Peyer's patch (tissue), 4 donors: ENCODE results near the gene IQGAP3. TPM values are rescaled to one million over a fixed set of nuclear protein-coding genes. Genes with fewer than 3 reads are reported as not detected.

Experiments
- DNase-seq, 3 donors: peaks; one replicate each; pipeline ENCODE4 v3.0.0-alpha.2; 2017 to 2019
- H3K27ac ChIP-seq, 4 donors: fragments of 200-600 bp; sonication (generic); one replicate each; pipeline ENCODE4 v1.5.1; 2016 to 2019
- H3K27me3 ChIP-seq, 2 donors: fragments of 200-600 bp; sonication (generic); one replicate each; pipeline ENCODE4 v1.5.1; 2019
- H3K36me3 ChIP-seq, 3 donors: fragments of 200-600 bp; sonication (generic); one replicate each; pipeline ENCODE4 v1.5.1; 2016 to 2019
- H3K4me1 ChIP-seq, 4 donors: fragments of 200-600 bp; sonication (generic); one replicate each; pipeline ENCODE4 v1.5.1; 2016 to 2019
- H3K4me3 ChIP-seq, 4 donors: fragments of 200-600 bp; sonication (generic); 1 replicate in 3 of 4; 2 replicates in 1 of 4; pipeline ENCODE4 v1.5.1; 2016 to 2019; ENCODE audit warnings: mild to moderate bottlenecking in 1 of 4
- H3K9me3 ChIP-seq, 4 donors: fragments of 200-600 bp; sonication (generic); one replicate each; pipeline ENCODE4 v1.5.1; 2016 to 2019; ENCODE audit warnings: mild to moderate bottlenecking in 1 of 4
- POLR2A ChIP-seq, 2 donors: fragments of 450-650 bp; IDR thresholded peaks; one replicate each; pipeline ENCODE4 v1.5.1; 2017; ENCODE audit warnings: antibody characterized with exemption in 2 of 2, mild to moderate bottlenecking in 2 of 2, moderate library complexity in 2 of 2
- total RNA-seq, 4 donors: library from RNA; depleted of rRNA; stranded (reverse); fragments of >200 nt; gene quantifications; one replicate each; pipeline ENCODE4 v1.1.0, GENCODE V29; 2016
- TF ChIP-seq, protein P1 (sequence below), 6 experiments: fragments of 450-650 bp in 4 of 6; fragments of 200-600 bp in 2 of 6; sonication (generic) in 1 of 6; IDR thresholded peaks; one replicate each; pipeline ENCODE4 v1.5.1; 2017 to 2019; ENCODE audit warnings: antibody characterized with exemption in 6 of 6, mild to moderate bottlenecking in 3 of 6, moderate library complexity in 1 of 6

Gene IQGAP3
- total RNA-seq, 4 donors from 2014 or later: 5.4 to 45.4 (median 8.2) TPM

DNA sequence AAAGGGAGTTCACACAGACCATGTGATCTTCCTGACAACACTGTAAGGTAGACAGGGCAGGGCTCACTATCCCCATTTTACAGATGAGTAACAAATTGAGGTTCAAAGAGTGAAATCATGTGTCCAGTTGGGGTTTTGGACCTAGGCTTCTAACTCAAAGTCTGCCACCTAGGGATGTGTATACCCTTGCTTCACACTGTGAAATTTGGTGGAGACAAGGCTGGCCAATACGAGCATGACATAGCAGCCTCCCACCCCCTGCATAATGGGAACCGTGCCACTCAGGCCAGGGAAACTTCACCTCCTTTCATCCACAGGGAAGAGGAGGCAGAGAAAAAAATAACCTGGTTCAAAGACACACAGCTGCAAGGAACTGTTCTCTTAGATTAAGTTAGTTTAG is 6.8 kb downstream of the IQGAP3 start:
- Histone ChIP-seq H3K36me3 (no peaks in the 10 kb centered on the region), H3K4me1 (peaks cover 0 to under 1% (median 0%) of the 10 kb centered on the region in 4 donors), H3K9me3 (no peaks in the 10 kb centered on the region), H3K27ac (no peak overlapping the region), H3K27me3 (no peaks in the 10 kb centered on the region), H3K4me3 (no peak overlapping the region)
- no peak for TF ChIP-seq POLR2A (IDR thresholded peaks at IDR 0.05)
- TF ChIP-seq, protein P1, sequence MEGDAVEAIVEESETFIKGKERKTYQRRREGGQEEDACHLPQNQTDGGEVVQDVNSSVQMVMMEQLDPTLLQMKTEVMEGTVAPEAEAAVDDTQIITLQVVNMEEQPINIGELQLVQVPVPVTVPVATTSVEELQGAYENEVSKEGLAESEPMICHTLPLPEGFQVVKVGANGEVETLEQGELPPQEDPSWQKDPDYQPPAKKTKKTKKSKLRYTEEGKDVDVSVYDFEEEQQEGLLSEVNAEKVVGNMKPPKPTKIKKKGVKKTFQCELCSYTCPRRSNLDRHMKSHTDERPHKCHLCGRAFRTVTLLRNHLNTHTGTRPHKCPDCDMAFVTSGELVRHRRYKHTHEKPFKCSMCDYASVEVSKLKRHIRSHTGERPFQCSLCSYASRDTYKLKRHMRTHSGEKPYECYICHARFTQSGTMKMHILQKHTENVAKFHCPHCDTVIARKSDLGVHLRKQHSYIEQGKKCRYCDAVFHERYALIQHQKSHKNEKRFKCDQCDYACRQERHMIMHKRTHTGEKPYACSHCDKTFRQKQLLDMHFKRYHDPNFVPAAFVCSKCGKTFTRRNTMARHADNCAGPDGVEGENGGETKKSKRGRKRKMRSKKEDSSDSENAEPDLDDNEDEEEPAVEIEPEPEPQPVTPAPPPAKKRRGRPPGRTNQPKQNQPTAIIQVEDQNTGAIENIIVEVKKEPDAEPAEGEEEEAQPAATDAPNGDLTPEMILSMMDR (IDR thresholded peaks at IDR 0.05): no peak
- no peak for DNase-seq

DNA sequence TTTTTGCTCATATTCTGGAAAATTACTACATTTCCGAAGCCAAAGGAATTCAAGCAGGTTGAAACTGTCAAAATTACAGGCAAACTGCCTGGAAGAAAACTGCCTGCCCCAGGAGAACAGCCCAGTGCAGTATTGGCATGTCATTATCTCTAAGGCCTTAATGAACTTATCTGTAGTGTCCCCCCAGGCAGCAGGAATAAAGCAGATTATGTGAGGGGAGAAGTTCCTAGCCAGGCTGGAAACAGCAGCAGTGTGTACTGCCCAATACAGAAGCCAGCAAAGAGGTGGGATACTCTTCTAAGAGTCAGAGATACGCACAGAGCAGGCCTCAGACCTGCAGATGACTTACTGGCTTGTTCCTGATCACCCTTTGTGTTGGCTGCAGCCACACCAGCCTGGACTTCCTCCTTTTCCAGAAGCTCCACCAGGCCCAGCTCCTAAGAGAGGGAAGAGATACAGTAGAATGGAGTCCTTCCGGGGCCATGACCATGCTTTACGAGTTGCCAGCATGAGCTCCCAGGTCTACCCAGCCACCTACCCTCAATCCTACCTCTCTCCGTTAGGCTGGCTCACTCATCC is 11.7 kb downstream of the IQGAP3 start:
- Histone ChIP-seq H3K4me3 (no peak overlapping the region), H3K27ac (no peak overlapping the region), H3K36me3 (no peaks in the 10 kb centered on the region), H3K4me1 (no peaks in the 10 kb centered on the region), H3K27me3 (no peaks in the 10 kb centered on the region), H3K9me3 (no peaks in the 10 kb centered on the region)
- TF ChIP-seq POLR2A (IDR thresholded peaks at IDR 0.05): no peak
- TF ChIP-seq, protein P1 (IDR thresholded peaks at IDR 0.05): no peak
- DNase-seq: no peak

DNA sequence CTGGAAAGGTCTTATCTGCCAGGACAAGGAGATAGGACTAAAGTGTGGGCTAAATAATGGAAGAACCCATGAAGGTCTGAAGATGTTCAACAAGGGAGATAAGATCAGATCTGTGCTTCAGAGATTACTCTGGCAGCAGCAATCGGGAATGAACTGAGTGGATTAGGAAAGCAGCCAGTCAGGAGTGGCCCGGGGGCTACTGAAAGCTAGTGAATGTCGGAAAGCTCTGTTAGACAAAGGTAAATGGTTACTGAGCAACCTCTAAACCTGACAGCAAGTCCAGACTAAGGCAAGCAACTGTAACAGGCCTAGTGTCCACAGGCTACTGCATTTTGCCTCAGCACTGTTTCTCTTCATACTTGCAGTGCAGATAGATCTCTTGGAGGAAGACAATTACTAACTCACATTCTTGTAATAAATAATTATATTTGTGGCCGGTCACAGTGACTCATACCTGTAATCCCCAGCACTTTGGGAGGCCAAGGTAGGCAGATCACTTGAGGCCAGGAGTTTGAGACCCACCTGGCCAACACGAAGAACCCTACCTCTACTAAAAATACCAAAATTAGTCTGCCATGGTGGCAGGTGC is 12.5 kb downstream of the IQGAP3 start:
- no peak for DNase-seq
- TF ChIP-seq POLR2A (IDR thresholded peaks at IDR 0.05): no peak
- TF ChIP-seq, protein P1 (IDR thresholded peaks at IDR 0.05): no peak
- Histone ChIP-seq H3K27me3 (no peaks in the 10 kb centered on the region), H3K4me3 (no peak overlapping the region), H3K36me3 (no peaks in the 10 kb centered on the region), H3K9me3 (no peaks in the 10 kb centered on the region), H3K27ac (no peak overlapping the region), H3K4me1 (no peaks in the 10 kb centered on the region)

DNA sequence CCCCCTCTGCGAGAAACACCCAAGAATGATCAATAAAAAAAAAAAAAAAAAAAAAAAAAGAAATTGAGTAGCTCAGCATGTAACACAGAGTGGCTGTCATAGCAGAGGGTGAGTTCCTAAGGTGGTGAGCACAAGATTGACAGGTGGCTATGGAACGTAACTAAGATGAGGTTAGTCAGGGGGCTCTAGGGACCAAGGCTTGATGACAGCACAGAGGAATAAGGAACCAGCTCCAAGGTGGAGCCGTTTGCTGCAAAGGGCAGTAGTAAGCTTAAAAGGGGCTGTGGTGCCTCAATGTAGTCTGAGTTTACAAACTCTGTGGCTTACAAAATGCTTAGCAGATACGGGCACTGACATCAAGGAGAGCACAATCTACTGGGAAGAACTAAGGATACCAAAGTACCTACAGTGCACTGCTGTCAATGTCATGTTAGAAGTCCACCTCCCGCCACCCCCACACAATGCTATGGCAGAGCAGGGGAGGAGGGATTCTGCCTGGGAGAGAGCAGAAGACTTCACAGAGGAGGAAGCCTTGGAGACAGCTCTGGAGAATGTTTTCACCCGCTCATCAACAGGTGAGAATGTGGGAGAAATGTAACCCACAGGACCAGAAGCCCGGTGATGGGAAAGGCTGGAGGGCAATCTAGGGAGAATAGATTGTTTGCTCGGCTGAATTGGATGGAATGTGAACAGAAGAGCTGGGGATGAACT is 13.1 kb downstream of the IQGAP3 start:
- no peaks in the 10 kb centered on the region for H3K9me3 ChIP-seq
- no peaks in the 10 kb centered on the region for H3K27me3 ChIP-seq
- DNase-seq: no peak
- H3K27ac ChIP-seq: no peak overlapping the region
- no peak overlapping the region for H3K4me3 ChIP-seq
- TF ChIP-seq, protein P1 (IDR thresholded peaks at IDR 0.05): no peak
- TF ChIP-seq POLR2A (IDR thresholded peaks at IDR 0.05): no peak
- no peaks in the 10 kb centered on the region for H3K36me3 ChIP-seq
- H3K4me1 ChIP-seq: no peaks in the 10 kb centered on the region

DNA sequence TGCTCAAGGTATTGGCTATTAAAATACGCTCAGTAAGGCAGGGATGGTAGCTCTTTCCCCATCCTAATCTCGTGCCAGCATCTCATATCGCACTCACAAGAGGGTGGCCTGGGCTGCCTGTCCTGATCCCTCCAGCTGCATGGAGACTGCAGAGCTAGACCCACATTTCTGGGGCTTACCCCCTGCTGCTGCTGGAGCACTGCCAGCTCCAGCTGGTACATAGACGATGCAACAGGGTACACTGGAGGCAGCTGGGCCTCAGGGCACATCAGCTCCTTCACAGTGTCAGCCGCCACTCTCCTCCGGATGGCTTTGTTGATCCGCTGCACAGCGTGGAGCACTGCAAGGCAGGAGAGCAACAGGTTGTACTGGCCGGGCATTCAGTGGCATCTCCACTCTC is 16.0 kb downstream of the IQGAP3 start:
- Histone ChIP-seq H3K4me3 (no peak overlapping the region), H3K9me3 (no peaks in the 10 kb centered on the region), H3K27me3 (no peaks in the 10 kb centered on the region), H3K36me3 (no peaks in the 10 kb centered on the region), H3K27ac (no peak overlapping the region), H3K4me1 (no peaks in the 10 kb centered on the region)
- TF ChIP-seq, protein P1 (IDR thresholded peaks at IDR 0.05): no peak
- no peak for TF ChIP-seq POLR2A (IDR thresholded peaks at IDR 0.05)
- no peak for DNase-seq
